ENCODE measurements around the gene MCIDAS.
A peak's percentile ranks its signal among the peaks of the same experiment; 100 is the strongest.

Gene MCIDAS

DNA sequence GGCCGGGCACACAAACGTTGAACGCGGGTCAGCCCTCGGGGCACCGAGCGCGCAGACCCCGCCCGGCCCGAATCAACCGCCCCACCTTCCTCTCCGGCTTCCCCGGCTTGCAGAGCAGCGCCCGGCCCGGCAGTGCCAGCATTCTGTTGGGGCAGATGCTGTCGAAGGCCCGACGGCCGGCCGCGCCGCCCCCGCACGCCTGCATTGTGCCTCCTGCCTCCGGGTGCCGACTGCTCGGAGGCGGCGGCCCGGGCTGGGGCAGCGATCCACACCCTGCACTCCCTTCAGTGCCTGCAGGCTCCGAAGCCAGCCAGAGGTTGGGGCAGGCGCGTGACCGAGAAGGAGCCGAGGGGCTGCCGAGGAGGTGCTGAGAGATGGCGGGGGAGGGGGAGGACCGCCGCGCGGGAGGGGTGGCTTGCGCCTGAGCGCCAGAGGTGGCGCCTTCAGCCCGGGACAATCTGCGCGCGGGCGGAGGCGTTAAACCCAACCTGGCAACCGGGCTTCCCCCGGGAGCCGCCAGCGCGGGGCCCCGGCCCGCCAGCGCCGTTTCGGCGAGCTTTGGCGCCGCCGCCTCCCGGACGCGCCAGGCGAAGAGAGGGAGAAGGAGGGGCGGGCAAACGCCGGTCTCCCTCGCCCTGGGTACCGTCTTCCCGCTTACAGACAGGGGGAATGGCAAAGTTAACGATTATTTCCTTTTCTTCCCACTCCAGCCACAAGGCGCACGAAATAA lies at the start of gene MCIDAS:
MCIDAS (minus strand) TSS at position 382 of the 730 bp plus-strand sequence; CDS start at position 205, 177 bp downstream.
- ChIA-PET POLR2A (ENCODE audit: low non-redundant PET) (no interaction called here), CTCF (interaction anchor here (0.5 to 2.0 kb wide), 9 partner anchors 7 to 213 kb away, joined by 3 to 9 read pairs (median 4); no protein-coding TSS in a partner anchor)
- peak within 1 kb of the TSS; percentile 83 for H3K27ac ChIP-seq
- peak; percentile 90 for DNase-seq (ENCODE audit: low spot score)
- TF ChIP-seq, protein P1, sequence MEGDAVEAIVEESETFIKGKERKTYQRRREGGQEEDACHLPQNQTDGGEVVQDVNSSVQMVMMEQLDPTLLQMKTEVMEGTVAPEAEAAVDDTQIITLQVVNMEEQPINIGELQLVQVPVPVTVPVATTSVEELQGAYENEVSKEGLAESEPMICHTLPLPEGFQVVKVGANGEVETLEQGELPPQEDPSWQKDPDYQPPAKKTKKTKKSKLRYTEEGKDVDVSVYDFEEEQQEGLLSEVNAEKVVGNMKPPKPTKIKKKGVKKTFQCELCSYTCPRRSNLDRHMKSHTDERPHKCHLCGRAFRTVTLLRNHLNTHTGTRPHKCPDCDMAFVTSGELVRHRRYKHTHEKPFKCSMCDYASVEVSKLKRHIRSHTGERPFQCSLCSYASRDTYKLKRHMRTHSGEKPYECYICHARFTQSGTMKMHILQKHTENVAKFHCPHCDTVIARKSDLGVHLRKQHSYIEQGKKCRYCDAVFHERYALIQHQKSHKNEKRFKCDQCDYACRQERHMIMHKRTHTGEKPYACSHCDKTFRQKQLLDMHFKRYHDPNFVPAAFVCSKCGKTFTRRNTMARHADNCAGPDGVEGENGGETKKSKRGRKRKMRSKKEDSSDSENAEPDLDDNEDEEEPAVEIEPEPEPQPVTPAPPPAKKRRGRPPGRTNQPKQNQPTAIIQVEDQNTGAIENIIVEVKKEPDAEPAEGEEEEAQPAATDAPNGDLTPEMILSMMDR (conservative IDR thresholded peaks at IDR 0.05; ENCODE audit: low read depth) = peak; percentile 55

DNA sequence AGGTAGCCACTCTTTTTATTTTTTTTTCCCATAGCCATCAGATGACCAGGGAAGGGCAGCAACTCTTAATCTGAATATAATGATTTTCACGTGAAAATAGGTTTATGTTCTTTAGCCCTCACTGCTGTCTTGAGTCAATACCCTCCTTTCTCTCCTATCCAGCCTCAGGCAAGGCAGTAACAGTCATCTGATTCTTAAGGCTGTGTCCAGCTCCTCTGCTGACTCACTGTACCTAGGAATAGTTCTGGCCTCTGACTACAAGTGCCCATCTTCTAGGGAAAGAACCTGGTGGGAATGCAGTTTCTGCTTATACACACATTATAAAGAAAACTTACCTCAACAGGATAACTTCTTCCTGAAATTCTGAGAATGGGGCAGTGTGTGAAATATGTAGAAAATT lies 49.7 kb upstream of the MCIDAS start:
- peak; percentile 41 for DNase-seq (ENCODE audit: low spot score)
- POLR2A ChIA-PET (ENCODE audit: low non-redundant PET) = no interaction called here

DNA sequence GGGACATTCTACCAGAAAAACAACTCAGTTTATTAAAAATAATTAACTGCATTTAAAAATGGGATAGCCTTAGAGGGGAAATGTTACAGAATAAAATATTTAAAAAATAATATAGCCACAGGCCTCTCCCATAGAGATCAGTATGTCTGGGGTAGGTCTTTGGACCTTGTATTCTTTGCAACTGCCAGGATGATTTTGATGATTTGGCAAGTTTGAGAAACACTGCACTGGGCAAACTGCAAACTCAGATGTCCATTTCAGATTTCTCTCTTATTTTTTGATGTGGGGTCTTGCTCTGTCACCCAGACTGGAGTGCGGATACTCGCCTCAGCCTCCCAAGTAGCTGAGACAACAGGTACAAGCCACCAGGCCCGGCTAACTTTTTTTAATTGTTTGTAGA lies 31.2 kb upstream of the MCIDAS start:
- CTCF ChIA-PET = no interaction called here
- DNase-seq (ENCODE audit: low spot score) = no peak

More for the DNA sequence above, 49.7 kb upstream of the MCIDAS start:
- CTCF ChIA-PET = interaction anchor here (0.7 kb wide), 1 partner anchor 360 kb away, joined by 5 read pairs; no protein-coding TSS in a partner anchor
- no peak overlapping the region for H3K27ac ChIP-seq
- TF ChIP-seq, protein P1 (conservative IDR thresholded peaks at IDR 0.05; ENCODE audit: low read depth) = no peak

DNA sequence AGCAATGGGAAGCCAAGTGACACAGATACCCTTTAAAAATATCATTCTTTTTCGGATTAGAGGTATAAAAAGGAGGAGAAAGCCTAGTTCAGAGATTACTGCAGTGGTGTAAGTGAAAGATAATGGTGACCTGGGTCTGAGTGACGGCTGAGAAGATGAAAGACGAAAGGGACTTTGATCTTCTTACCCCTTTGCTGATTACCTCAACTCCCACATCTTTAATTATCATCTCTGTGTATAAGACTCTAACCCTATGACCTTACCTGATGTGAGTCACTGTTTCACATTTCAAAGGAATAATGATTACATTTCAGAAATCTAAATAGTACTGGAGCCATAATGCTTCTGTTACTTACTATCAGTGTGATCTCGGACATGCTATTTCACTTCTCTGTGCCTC lies 27.7 kb upstream of the MCIDAS start:
- TF ChIP-seq, protein P1 (conservative IDR thresholded peaks at IDR 0.05; ENCODE audit: low read depth) = no peak
- DNase-seq (ENCODE audit: low spot score) = no peak
- ChIA-PET POLR2A (ENCODE audit: low non-redundant PET) (no interaction called here), CTCF (no interaction called here)
- no peak overlapping the region for H3K27ac ChIP-seq

More for the DNA sequence above, 31.2 kb upstream of the MCIDAS start:
- POLR2A ChIA-PET (ENCODE audit: low non-redundant PET) = no interaction called here
- TF ChIP-seq, protein P1 (conservative IDR thresholded peaks at IDR 0.05; ENCODE audit: low read depth) = no peak
- no peak overlapping the region for H3K27ac ChIP-seq

DNA sequence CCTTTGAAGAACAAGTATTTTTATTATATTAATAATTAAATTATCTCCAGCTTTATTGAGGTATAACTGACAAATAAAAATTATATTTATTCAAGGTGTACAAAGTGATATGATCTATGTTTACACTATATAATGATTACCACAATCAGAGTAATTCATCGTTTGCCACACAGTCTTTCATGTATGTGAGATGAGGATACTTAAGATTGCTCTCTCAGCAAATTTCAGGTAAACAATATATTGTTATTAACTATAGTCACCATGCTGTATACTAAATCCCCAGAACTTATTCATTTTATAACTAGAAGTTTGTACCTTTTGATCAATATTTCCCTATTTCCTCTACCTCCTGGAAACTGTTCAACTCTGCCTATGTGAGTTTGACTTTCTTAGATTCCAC lies 22.9 kb upstream of the MCIDAS start:
- ChIA-PET CTCF (no interaction called here), POLR2A (ENCODE audit: low non-redundant PET) (no interaction called here)
- TF ChIP-seq, protein P1 (conservative IDR thresholded peaks at IDR 0.05; ENCODE audit: low read depth) = no peak
- no peak overlapping the region for H3K27ac ChIP-seq
- DNase-seq (ENCODE audit: low spot score) = no peak

DNA sequence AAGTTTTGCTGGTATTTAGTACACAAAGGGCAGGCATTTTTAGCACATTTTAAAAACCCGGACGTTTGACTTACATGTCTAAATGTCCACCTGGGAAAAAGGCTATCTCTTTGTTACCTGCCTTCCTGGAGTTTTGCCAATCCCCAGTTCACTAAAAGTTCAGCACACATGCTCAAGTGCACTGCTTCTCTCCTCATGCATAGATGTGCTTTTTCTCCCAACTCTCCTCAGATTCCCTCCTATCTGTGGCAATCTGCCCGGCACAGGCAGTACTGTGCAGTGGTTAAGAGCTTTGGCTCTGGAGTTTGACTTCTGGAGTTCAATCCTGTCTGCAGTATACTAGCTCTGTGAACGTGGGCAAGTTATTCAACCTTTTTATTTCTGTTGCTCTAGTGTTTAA lies 14.6 kb upstream of the MCIDAS start:
- H3K27ac ChIP-seq = no peak overlapping the region
- ChIA-PET CTCF (no interaction called here), POLR2A (ENCODE audit: low non-redundant PET) (no interaction called here)
- DNase-seq (ENCODE audit: low spot score) = no peak
- TF ChIP-seq, protein P1 (conservative IDR thresholded peaks at IDR 0.05; ENCODE audit: low read depth) = no peak

Data from RWPE1 (cell line).